GM18502 (cell line): Measurements from ENCODE around the gene RNF208.

Source experiments
- ATAC-seq: cut with Tn5 transposase; IDR thresholded peaks from one replicate; pipeline ENCODE4 v1.9.1; 2021; ENCODE audit warnings: mild to moderate bottlenecking; ENCODE audit not compliant: unreplicated experiment, poor library complexity

The RNF208 gene

DNA sequence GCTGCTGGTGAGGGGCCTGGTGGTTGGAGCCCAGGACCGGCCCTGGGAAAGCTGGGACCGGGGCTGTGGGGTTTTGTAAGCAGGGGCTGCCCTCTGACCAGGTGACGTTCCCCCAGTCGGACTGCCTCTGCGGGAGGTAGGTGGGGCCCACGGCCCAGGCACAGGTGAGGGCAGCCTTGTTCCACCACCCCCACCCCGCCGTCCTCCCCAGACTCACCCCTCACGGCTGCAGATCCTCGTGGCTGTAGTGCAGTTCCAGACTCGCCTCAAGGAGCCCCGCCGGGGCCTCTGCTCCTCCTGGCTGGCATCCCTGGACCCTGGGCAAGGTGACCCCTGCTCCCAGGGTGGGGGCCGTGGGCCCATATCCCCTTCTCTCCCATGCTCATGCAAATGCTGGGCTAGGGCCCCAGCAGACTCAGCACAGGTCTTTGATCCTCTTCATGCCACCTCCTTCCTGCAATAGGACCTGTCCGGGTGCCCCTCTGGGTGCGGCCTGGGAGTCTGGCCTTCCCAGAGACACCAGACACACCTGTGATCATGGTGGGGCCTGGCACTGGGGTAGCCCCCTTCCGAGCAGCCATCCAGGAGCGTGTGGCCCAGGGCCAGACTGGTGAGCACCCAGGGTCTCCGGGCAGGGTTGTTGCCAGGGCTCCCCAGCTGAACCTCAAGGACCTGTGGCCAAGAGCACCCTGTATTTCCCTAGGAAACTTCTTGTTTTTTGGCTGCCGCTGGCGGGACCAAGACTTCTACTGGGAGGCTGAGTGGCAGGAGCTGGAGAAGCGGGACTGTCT is 6.6 kb downstream of the RNF208 start:
- ATAC-seq = no peak

DNA sequence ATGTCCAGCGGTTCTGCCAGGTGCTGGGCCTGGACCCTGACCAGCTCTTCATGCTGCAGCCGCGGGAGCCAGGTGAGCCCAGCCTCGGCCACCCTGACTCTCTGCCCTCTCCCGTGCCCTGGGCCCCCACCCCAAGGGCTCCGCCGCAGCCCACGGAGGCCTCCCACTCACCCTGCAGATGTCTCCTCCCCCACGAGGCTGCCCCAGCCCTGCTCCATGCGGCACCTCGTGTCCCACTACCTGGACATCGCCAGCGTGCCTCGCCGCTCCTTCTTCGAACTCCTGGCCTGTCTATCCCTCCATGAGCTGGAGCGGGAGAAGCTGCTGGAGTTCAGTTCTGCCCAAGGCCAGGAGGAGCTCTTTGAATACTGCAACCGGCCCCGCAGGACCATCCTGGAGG is 7.4 kb downstream of the RNF208 start:
- no peak for ATAC-seq

DNA sequence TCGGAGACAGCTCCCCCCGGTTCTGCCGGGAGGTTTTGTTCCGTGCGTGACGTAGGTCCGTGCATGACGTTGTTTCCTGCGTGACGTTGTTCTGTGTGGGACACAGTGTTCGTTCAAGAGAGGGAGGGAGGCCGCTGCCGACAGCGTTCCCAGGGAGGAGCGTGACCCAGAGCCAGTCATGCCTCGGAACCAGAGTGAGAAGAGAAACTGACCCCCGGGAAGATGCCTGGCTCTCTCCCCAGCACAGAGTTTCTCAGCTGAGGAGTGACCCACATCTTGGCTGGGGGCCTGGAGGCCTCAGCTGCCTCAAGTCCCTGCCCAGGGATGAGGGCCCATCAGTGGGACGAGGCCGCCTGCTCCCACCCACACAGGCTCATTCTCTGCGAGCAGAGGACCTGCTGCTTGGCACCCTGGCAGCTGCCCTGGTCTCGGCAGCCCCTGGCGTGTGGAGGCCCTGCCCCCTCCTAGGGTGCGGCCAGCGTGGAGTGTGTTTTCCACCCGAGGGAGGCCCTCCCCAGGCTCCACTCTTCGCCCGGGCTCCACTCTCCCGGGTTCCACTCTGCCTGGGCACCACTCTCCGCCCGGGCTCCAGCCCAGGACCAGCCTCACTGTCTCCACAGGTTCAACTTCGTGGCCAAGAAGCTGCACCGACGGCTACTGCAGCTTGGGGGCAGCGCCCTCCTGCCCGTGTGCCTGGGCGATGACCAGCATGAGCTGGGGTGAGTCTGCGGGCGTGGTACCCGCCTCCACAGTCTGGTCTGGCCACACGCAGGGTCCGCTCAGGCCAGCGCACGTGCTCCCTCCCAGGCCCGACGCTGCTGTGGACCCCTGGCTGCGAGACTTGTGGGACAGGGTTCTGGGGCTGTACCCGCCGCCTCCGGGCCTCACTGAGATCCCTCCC is 8.6 kb downstream of the RNF208 start:
- ATAC-seq = no peak

DNA sequence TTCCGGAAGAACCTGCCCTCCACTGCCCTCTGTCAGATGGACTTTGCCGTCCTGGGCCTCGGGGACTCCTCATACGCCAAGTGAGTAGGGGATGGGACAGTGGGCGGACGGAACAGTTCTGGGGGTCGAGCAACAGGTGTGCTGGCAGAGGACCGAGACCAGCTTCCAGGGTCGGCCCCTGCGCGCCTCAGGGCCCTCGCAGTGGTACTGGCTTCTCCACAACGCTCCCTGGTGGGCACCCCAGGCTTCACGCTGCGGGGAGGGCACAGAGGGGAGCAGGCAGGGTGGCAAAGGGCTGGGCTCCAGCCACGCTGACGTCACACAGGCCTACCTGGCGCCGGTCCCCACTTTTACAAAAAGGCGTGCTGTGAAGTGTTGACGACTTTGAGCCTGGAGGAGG is 9.5 kb downstream of the RNF208 start:
- no peak for ATAC-seq

DNA sequence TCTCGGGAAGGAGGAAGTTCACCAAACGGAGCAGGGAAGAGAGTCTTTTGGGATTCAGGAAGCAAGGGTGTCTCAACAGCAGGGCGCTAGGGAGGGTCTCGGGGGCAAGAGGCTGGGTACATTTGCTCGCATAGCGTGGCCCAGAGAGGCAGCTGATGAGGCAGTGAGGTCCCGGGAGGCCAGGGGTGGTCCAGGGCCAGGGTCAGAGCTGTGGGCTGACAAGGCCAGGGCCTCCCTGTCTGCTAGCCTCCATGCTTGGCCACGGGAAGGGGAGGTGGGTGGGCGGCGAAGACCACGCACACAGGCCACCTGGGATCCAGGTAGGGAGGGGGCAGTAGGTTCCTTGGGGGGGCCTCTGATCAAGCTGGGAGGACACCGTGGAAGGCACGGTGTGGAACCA is 10.5 kb downstream of the RNF208 start:
- no peak for ATAC-seq

DNA sequence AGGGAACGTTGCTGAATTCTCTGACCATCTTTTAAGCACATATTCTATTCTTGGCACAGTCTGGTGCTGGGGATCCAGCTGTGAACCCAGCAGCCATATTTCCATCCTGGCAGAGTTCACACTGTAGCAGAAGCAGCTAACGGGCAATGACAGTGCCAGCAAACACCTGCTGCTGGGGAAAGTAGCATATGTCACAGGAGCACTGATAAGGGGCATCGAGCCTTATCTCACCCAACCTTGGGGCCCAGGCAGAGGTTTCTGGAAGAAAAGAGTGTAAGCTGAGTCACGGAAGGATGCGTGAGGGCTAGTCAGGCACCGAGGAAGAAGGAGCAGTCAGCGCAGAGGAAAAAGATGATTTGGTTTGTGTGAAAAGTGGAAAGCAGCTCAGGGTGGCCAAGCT is 15.4 kb downstream of the RNF208 start:
- no peak for ATAC-seq

DNA sequence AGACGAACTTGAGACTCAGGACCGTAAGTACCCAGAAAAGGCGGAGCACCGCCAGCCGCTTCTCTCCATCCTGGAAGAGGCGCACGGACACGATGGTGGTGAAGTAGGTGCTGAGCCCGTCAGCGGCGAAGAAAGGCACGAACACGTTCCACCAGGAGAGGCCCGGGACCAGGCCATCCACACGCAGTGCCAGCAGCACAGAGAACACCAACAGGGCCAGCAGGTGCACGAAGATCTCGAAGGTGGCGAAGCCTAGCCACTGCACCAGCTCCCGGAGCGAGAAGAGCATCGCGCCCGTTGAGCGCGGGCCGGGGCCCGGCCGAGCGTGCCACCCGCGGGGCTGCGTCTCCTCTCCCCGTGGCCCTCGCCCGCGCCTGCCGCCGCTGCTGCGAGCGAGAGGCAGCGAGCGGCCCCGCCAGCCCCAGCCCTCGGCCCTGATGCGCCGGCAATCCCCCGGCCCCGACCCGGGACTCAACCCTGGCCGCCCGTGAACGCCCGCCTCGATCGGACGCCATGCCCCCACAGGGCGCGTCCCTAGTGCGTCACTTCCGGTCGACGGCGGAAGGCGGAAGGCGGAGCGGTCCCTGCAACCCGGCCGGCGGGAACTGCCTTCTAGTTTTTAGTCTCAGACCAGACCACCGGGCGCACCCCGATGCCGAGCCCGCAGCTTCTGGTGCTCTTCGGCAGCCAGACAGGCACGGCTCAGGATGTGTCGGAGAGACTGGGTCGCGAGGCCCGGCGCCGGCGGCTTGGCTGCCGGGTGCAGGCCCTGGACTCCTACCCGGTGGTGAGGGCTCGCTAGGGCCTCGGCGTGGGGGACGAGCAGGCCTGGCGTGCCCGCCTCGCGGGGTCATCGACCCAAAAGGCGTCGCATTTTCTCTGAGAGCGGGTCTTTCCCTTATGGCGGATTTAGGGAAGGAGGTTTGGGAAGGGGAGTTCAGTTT is 16.6 kb downstream of the RNF208 start, which contains the start of the genes NDOR1 and TMEM203:
NDOR1 (plus strand) TSS at position 575 of the 944 bp plus-strand sequence; CDS start at position 653, 78 bp downstream.
TMEM203 (minus strand) TSS at position 523 of the 944 bp plus-strand sequence; CDS start at position 289, 234 bp downstream.
- ATAC-seq = peak; percentile 59

DNA sequence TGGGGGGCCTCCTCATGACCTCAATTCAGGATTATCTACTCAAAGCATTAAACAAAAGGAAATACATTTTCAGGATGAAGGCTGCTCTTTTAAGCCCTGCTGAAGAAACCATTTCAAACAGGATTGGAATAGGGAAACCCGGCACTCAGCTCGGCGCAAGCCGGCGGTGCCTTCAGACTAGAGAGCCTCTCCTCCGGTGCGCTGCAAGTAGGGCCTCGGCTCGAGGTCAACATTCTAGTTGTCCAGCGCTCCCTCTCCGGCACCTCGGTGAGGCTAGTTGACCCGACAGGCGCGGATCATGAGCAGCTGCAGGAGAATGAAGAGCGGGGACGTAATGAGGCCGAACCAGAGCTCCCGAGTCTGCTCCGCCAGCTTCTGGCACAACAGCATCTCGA is 17.3 kb downstream of the RNF208 start:
- no peak for ATAC-seq

DNA sequence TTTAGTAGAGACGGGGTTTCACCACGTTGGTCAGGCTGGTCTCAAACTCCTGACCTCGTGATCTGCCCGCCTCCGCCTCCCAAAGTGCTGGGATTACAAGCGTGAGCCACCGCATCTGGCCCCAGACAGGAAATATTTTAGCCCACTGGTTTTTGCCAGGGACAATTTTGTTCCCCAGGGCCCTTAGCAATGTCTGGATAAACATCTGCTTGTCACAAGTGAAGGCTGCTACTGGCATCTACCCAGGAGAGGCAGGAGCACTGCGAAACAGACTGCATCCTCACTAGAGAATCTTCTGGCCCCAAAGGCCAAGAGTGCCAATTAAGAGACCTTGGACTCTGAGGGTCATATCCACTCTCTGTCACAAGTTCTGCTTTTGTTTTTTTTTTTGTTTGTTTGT is 19.1 kb downstream of the RNF208 start:
- ATAC-seq = no peak

DNA sequence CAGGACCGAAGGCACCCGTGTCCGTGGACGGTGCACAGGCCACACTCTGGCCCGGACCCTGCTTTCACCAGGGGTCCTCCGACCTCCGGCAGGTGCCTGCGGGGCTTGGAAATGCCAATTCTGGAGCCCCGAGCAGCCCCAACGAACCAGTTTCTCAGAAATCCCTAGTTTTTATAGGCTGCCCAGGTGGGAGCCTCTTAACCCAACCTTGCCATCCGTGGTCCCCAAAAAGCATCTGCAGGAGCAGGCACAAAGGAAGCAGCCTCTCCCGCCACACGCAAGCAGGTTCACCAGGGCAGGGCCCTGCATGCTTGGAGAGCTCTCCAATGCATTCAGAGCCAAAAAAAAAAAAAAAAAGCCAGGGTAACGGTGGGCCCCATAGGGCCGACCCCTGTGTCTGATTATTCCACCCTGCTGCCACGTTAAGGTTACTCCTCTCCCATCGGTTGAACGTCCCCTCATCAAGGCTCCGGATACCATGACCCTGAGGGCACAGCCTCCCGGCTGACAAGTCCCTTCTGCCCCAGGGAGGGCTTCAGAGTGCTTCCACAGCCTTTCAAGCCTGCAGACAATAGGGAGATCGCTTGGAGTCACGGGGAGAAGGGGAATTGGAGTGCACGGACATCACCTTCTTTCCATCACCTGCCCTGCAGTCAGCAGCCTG is 20.7 kb downstream of the RNF208 start:
- ATAC-seq = no peak

DNA sequence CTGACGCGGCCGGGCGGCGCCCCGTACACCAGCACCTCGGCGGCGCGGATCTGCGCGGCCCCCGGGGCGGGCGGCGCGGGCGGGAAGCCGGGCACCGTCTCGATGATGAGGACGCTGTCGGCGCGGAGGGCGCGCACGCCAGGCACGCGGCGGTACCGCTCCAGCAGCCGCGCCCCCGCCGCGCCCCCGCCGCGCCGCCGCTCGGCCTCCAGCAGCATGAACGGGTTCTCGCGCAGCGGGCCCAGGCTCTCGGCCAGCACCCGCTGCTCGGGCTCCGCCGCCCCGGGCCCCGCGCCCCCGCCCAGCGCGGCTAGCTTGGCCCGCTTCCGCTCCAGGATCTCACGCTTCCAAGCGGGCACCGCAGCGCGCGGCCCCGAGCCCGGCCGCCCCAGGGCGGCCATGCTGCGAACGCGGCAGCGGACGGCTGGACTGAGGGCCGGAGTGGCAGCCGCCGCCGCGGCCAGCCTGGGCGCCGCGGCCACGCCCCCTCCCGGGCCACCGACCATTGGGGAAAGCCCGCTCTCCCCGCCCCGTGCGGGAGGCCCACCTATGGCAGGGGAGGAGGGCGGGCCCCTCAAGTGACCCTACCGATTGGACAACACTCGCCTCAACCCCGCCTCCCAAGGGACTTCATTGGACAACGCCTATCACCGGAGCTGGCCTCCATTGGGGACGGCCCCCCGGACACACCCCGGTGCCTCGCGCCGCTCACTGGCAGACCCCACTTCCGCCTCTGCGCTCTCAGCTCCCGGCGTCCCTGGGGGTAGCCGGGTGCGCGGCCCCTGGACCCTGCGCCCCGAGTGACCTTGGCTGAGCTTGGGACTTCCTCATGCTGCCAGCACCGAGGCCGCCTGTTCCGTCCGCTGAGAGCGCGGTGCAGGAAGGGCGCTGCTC is 21.5 kb downstream of the RNF208 start, which contains the start of gene TPRN:
TPRN (minus strand) TSS at position 431 of the 894 bp plus-strand sequence; CDS start at position 401, 30 bp downstream.
- peak; percentile 88 for ATAC-seq

DNA sequence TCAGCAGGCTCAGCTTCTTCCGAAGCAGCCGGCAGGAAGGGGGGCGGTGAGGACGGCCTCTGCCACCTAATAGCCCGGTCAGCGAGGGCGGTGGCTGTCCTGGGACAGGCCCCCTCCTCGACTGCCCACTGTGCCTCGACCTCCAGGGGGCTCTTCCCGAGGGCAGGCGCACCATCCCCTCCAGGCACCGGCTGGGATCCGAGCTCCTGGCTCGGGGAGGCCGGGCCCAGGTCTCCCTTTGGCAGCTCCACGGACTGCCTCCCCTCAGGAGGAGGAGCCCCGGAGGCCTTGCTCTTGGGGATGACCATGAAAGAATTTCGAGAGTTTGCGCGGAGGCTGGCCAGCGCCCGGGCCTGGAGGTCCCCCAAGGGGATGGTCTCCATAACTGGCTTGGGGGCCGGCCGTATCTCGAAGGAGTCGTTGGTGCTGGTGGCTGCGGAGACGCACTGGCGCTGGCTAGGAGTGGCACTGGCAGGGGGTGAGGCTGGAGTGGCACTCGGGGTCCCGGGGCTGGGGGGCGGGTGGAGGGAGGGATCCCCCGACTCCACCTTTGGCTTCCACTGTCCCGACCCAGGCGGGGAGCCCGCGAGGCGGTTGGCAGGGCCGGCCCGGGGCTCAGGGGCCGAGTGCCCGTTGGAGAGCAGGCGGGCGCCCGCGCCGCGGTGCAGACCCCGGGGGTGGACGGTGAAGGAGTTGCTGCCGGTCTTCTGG is 22.5 kb downstream of the RNF208 start:
- ATAC-seq = no peak

DNA sequence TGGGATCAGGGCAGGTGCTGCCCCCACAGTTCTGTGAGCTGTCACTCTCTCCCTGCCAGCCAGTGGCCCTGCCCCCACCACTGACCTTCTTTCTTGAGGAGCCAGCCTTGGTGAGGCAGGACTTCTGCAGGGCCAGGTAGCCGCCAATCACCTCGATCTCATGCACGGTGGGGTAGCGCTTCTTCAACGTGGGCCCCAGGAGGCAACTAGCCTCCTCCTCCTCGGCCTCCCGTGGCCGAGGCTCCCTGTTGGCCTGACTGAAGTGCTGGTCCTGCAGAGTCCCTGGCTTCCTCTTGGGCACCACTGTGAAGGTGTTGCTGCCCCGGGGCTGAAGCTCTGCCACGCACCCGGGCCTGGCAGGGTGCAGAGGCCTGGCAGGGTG is 23.1 kb downstream of the RNF208 start:
- ATAC-seq = no peak

DNA sequence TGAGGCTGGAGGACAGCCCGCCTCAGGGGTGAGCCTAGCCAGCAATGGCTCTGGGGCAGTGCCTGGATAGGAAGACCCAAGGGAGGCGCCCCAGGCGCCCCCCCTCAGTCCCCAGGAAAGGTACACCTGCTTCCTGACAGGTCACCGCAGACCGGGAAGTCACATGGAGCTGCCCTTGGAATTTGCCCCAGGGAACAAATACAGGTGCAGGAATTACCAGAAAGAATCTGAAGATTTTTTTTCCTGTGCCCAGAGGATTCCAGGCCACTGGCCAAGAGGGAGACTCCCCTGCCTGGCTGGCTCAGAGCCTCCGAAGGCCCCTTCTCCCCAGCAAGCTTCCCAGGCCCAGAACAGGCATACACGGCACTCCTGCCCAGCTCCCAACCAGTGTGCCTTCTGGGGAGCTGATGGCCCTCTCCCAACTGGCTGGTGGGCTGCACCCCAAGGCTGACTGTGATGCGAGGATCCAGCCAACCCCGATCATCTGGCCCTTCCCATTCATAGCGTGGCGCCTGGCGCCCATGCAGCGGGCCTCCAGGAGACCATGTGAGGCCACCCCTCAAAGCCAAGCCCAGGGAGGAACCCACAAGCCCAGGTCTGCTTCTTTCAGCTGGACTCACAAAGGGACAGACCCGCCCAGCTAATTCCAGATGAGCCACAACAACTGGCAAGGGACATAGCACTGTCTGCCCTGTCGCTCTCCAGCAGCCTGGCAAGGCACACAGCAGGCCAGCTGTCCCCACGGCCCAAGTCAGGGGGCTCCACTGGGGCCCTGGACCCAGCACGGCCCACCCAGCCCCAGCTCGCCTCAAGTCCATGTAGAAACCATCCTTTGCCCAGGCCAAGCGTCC is 23.8 kb downstream of the RNF208 start:
- no peak for ATAC-seq

DNA sequence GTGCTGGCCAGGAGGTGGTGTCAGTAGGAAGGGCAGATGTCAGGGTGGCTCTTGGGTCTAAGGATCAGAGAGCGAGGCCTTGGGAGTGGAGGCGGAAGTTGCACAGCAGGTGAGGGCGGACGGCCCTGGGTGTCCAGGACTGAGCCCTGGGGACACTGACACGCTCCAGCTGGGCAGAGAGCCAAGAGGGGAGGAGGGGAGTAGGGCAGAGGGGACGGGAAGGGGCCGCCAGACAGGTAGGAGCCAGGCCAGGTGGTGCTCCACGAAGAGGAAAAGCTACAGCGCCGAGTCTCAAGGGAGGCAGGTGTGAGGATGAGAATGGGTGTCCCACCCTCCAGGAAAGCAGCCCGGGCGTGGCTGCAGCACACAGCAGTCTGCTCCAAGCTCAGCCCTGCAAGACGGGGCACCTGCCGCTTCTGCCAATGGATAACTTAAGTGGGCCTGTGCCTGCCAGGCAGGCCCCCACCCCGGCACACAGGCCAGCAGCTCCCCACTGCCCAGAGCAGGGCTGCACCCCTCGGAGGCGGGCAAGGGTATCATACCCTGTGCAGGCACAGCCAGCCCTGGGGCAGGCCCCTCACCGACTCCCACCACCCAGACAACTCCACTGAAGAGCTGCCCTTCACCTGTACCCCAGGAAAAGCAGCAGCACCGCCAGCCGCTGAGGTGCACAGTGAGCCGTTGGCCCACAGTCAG is 26.4 kb downstream of the RNF208 start:
- ATAC-seq = no peak

DNA sequence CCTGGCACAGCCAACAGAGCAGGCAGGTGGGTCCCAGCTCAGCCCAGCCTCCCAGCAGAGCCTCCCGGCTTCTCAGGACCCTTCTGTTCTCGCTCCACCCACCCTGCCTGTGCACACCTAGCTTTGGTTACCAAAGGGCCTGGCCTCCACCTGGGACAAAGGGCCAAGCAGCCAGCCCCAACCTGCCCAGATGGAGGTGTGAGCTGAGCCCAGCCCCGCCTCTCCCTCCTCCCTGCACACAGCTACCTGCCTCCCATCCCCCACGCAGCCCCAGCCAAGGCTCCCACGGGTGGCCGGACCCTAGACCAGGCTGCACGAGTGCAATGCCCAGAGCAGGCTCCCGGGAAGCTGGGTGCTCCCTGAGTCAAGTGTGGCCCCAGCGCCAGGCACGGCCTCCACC is 27.1 kb downstream of the RNF208 start:
- ATAC-seq = no peak
